ENCODE results near the gene VSIG2.

VSIG2 gene

GRCh38 chr11:124784051-124784450, 32.0 kb upstream of the VSIG2 start:
- Histone ChIP-seq H3K27ac (ENCODE audit: low read depth, low read length, poor library complexity, severe bottlenecking) (no peak overlapping the region), H3K36me3 (ENCODE audit: insufficient read depth, low read length) (no peaks in the 10 kb centered on the region), H3F3A (ENCODE audit: insufficient read depth, low read length) (no peaks in the 10 kb centered on the region), H3K4me1 (ENCODE audit: insufficient read depth, low read length, severe bottlenecking) (no peaks in the 10 kb centered on the region), H3K79me2 (ENCODE audit: insufficient read depth, low read length) (no peaks in the 10 kb centered on the region), H3K4me3 (ENCODE audit: low read depth, low read length, poor library complexity, severe bottlenecking) (no peak overlapping the region), H3K27me3 (ENCODE audit: insufficient read depth, low read length) (no peaks in the 10 kb centered on the region), H4K20me1 (ENCODE audit: insufficient read depth, low read length) (no peaks in the 10 kb centered on the region), H2AFZ (ENCODE audit: low read length) (no peak overlapping the region), H3K9me3 (ENCODE audit: low read length) (no peaks in the 10 kb centered on the region), H3K4me2 (ENCODE audit: low read length) (no peak overlapping the region), H3K9me2 (ENCODE audit: low read depth, low read length) (no peaks in the 10 kb centered on the region), H3K9ac (ENCODE audit: low read length) (no peak overlapping the region)
- TF ChIP-seq EZH2 (IDR thresholded peaks at IDR 0.05; ENCODE audit: borderline replicate concordance, low read length): no peak
- TF ChIP-seq, protein P1, sequence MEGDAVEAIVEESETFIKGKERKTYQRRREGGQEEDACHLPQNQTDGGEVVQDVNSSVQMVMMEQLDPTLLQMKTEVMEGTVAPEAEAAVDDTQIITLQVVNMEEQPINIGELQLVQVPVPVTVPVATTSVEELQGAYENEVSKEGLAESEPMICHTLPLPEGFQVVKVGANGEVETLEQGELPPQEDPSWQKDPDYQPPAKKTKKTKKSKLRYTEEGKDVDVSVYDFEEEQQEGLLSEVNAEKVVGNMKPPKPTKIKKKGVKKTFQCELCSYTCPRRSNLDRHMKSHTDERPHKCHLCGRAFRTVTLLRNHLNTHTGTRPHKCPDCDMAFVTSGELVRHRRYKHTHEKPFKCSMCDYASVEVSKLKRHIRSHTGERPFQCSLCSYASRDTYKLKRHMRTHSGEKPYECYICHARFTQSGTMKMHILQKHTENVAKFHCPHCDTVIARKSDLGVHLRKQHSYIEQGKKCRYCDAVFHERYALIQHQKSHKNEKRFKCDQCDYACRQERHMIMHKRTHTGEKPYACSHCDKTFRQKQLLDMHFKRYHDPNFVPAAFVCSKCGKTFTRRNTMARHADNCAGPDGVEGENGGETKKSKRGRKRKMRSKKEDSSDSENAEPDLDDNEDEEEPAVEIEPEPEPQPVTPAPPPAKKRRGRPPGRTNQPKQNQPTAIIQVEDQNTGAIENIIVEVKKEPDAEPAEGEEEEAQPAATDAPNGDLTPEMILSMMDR (IDR thresholded peaks at IDR 0.05; ENCODE audit: low read length): no peak

- no peaks in the 10 kb centered on the region for H3K9me2 ChIP-seq (ENCODE audit: low read depth, low read length)
- H3F3A ChIP-seq (ENCODE audit: insufficient read depth, low read length): no peaks in the 10 kb centered on the region
- no peaks in the 10 kb centered on the region for H4K20me1 ChIP-seq (ENCODE audit: insufficient read depth, low read length)
- H3K4me2 ChIP-seq (ENCODE audit: low read length): no peak overlapping the region
- no peaks in the 10 kb centered on the region for H3K4me1 ChIP-seq (ENCODE audit: insufficient read depth, low read length, severe bottlenecking)
- TF ChIP-seq EZH2 (IDR thresholded peaks at IDR 0.05; ENCODE audit: borderline replicate concordance, low read length): no peak
- TF ChIP-seq, protein P1 (IDR thresholded peaks at IDR 0.05; ENCODE audit: low read length): no peak
- H3K79me2 ChIP-seq (ENCODE audit: insufficient read depth, low read length): no peaks in the 10 kb centered on the region
- H3K36me3 ChIP-seq (ENCODE audit: insufficient read depth, low read length): no peaks in the 10 kb centered on the region
- no peak overlapping the region for H3K9ac ChIP-seq (ENCODE audit: low read length)
- H3K4me3 ChIP-seq (ENCODE audit: low read depth, low read length, poor library complexity, severe bottlenecking): no peak overlapping the region
- H2AFZ ChIP-seq (ENCODE audit: low read length): no peak overlapping the region
- no peak overlapping the region for H3K27ac ChIP-seq (ENCODE audit: low read depth, low read length, poor library complexity, severe bottlenecking)
- no peaks in the 10 kb centered on the region for H3K9me3 ChIP-seq (ENCODE audit: low read length)
- H3K27me3 ChIP-seq (ENCODE audit: insufficient read depth, low read length): no peaks in the 10 kb centered on the region
Observed at GRCh38 chr11:124783002-124783401, 30.9 kb upstream of the VSIG2 start.

GRCh38 chr11:124779568-124779967, 27.5 kb upstream of the VSIG2 start:
- H4K20me1 ChIP-seq (ENCODE audit: insufficient read depth, low read length): no peaks in the 10 kb centered on the region
- H3K4me3 ChIP-seq (ENCODE audit: low read depth, low read length, poor library complexity, severe bottlenecking): no peak overlapping the region
- no peak overlapping the region for H3K9ac ChIP-seq (ENCODE audit: low read length)
- TF ChIP-seq, protein P1 (IDR thresholded peaks at IDR 0.05; ENCODE audit: low read length): no peak
- no peak for TF ChIP-seq EZH2 (IDR thresholded peaks at IDR 0.05; ENCODE audit: borderline replicate concordance, low read length)
- H3K9me3 ChIP-seq (ENCODE audit: low read length): no peaks in the 10 kb centered on the region
- no peaks in the 10 kb centered on the region for H3K4me1 ChIP-seq (ENCODE audit: insufficient read depth, low read length, severe bottlenecking)
- no peaks in the 10 kb centered on the region for H3K27me3 ChIP-seq (ENCODE audit: insufficient read depth, low read length)
- H3K36me3 ChIP-seq (ENCODE audit: insufficient read depth, low read length): no peaks in the 10 kb centered on the region
- H2AFZ ChIP-seq (ENCODE audit: low read length): no peak overlapping the region
- no peaks in the 10 kb centered on the region for H3K9me2 ChIP-seq (ENCODE audit: low read depth, low read length)
- H3F3A ChIP-seq (ENCODE audit: insufficient read depth, low read length): no peaks in the 10 kb centered on the region
- no peak overlapping the region for H3K4me2 ChIP-seq (ENCODE audit: low read length)
- H3K27ac ChIP-seq (ENCODE audit: low read depth, low read length, poor library complexity, severe bottlenecking): no peak overlapping the region
- no peaks in the 10 kb centered on the region for H3K79me2 ChIP-seq (ENCODE audit: insufficient read depth, low read length)
